NCI-H1436 (cell line): ENCODE results near the gene GPR50.

ENCODE experiments used
- DNase-seq: peaks from one replicate; lab custom pipeline; 2025; lab: John Stamatoyannopoulos, UW

GPR50 gene

DNA sequence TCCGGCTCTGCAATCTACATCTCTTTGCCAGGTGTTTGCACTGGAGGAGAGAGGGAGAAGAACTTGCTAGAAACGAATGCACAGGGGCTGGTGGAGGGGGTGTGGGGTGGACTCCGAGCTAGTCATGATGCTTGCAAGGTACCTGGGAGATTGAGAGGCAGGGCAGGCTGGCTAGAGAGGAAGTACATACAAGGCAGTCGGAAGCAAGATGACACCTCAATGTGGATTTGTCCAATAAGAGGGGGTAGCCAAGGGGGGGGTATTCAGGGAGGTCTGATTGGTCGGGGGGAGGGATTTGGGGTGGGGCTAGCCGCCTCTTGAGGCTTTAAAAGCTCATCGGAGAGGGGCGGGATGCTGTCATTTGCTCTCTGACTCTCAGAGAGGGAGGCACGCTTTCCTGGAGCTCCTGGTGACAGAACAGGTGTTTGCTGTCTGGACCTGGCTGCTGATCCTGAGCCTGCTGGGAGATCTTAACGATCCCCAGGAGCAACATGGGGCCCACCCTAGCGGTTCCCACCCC, at the start of gene GPR50:
Gene GPR50, plus strand, starts transcription at position 354 of the 520 bp plus-strand sequence. Its CDS starts 138 bp downstream, at position 492.
- DNase-seq = no peak

DNA sequence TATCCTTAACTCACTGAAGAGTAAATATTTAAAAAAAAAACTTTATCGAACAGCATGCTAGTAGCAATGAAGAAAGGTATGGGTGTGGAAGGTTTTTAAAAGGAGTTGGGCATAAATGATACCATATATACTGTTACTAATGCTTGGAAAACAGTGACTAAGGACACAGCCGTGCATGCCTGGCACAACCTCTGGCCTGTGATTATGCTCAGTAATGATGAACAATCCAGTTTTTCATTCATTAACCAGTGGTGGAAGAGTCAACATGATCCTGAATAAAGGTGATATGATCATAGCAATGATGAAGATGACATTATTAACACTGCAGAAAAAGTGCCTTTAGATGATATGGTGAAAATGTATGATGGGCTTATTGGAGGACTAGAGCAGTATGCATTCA, 43.9 kb upstream of the GPR50 start:
- no peak for DNase-seq

DNA sequence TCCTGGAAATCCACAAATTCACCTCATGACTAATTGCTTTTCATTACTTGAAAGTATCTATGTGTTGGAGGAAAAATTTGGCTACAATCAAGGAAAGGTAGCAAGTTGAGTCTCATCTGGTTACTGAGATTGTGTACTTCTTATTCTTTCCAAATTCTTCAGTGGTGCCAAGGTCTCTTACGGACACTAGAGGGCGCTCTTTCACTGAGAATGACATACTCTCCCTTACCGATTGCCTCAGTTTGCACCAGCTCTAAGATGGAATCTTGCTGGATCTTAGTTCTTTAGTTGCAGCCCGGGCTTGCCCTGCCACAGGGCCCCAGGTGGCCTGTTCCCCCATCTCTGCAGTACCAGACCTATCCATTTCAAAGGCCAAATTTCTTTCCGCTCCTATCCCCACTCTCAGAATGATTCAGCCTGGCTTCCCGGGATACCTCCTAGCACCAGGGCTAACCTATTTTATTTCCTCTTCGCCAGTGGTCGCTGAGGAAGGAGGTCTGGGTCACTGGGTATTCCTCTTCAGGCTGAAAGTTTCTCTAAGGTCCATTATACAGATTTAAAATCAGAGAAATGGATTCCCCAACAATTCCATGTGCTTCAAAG, 24.6 kb upstream of the GPR50 start:
- peak; percentile 42 for DNase-seq

DNA sequence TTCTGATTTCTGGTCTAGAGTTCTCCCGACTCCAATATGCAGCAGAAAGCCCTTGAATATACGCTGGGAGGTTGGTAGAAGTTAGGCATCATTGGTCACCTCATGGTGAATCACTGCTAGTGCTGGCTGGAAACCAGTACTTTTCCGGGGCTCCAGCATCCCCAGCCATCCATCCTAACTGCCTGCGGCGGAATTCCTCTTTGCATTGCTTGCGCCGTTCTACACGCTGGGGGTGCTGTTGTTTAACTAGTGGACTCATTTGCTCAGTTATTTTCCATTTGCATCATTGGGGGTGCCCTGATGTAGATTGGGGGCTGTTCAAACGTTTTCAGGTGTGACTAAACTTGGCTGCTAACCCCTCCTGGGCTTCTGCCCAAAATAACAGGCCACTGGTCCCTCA, 23.3 kb upstream of the GPR50 start:
- DNase-seq = no peak

DNA sequence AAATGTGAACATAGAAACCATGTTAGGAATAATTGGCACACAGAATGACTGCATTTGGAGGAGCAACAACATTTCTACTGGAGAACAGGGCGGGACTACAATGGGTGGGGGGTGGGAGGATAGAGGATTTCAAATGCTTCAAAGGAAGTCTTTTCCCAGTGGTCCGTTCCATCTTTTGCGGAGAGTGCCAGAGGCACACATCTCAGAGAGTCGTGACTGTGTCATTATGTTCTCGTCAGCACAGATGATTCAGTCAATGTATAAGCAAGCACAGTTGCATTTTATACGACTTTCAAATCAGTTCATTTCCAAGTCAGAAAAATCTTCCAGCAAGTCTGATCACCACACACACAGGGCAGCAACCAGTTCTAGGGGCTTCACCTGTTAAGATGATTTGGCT, 22.7 kb upstream of the GPR50 start:
- no peak for DNase-seq

DNA sequence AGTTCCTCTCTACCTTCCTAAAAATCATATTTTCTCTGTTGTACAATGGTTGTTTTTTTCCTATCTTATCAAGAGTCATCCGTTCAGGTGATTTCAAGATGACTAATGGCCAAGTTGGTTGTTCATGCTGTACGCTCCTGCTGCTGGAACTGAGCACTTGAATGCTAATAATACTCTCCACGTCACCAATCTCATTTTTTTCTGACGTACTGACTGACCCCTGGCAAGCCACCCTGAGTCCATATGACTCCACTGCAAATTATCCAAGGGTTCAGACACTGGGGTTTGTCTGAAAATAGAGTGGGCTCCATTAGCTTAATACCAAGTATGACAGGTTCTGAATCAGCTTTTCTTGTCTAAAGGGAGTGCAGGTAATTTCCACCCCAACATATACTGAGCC, 21.1 kb upstream of the GPR50 start:
- no peak for DNase-seq

DNA sequence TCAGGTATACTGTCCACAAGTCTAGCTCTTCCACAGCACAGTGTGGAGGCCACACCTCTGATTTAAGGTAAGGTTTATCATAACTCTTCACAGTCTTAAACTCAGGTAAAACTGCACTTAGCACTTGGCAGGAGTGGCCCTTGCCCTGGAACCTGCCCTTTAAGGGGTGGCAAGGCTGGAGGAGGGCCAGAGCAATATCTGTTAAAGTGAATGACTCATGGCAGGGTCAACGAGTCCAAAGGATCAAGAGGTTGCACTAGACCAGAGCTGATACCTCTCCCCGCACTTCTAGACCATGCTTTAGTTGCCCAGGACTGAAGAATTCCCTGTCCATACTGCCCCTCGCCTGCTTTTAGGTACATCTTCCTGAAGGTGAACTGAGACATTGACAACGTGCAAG, 14.7 kb upstream of the GPR50 start:
- no peak for DNase-seq

DNA sequence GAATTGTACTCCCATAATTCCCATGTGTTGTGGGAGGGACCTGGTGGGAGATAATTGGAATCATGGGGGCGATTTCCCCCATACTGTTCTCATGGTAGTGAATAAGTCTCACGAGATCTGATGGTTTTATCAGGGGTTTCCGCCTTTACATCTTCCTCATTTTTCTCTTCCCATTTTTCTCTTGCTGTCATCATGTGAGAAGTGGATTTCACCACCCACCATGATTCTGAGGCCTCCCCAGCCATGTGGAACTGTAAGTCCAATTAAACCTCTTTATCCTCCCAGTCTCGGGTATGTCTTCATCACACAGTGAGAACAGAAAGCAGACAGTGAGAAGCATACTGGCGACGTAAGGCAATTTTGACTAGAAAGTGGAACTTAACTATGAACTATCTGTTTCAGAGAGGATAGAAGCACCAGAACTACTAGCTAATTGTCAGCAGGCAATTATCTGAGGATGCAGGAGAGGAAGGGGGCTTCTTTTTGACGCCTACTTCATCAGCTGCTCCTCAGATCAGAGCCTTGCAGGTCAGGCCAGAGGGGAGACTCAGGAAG, 8.5 kb upstream of the GPR50 start:
- DNase-seq = no peak

DNA sequence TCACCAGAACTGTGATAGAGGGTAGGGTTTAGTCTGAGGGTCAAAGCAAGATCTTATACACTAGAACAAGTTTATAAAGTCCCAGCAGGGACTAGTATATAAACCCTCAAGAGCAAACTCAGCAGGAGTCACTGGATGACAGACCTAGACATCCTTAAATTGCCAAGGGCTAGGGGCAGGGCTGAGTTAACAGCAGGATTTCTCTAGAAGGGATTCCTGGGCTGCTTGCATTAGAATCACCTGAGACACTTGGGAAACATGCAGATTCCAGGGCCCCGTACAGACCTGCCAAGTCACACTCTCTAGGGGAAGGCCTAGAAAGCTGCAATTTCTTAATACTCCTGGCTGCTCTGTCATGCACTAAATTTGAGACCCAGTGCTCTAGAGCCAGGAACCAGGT, 6.6 kb upstream of the GPR50 start:
- no peak for DNase-seq

DNA sequence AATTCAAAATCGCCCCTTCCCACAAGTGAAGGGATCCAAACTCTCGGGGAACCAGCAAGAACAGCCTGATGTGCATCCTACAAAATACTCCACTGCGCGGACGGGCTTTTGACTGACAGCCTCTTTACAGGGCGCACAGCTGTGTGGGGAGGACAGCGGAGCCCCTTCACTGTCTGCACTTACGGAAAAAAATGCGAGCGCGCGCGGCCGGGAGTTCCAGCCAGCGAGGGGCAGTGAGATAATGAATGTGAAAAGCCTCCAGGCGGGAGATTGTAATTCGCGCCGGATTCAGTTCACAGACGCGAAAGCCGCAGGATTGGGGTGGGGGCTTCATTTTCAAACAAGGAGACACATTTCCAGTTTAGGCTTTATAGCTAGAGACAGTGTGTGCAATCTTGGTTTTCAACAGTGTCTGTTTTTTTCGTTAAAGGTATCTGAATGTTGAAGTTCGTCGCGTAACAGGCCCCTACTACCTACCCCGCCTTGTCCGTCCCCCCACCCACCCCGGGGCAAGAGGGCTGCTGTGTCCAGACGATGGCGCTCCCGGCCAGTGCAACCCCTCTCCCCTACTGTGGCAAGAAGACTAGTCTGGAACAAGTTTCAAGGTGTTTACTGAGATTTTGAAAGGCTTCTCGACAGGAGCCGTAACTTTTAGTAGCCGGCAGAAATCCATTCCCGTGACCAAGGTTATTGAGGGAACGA, 1.7 kb upstream of the GPR50 start:
- no peak for DNase-seq

DNA sequence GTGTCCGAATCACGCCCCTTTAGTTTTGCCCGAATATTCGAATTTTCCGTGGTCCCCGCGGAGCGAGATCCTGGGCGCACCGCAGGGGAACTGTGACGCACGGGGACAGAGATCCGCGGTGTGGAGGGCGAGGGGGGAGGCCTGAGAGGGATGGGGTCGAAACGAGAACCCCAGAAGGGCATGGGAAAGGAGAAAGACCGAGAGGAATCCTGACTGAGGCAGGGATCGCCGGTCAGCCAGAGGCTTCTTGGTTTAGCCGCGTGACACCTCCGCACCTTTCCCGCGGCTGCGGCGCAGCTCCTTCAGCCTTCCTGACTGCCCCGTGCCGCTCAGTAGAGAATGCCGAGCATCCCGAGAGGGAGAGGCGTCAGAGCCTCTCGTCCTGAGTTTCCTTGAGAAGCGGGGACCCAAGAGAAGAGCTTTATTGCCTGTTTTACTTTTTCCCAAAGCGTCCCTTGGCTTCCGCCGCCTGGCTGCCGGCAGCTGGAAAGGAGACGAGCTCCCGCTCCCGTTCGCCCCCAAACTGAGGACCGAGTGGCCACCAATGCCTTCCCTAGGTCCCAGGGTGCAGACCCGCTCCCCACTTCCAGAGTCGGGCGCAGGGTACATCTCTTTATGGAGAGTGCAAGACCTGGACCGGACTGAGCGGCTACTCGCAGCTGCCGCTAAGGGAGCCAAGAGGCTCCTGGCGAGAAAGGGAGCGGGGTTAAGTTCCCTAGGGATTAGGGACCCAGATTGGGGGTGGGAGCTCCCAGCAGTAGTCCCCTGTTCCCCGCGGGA, 911 bp upstream of the GPR50 start:
- DNase-seq = no peak

DNA sequence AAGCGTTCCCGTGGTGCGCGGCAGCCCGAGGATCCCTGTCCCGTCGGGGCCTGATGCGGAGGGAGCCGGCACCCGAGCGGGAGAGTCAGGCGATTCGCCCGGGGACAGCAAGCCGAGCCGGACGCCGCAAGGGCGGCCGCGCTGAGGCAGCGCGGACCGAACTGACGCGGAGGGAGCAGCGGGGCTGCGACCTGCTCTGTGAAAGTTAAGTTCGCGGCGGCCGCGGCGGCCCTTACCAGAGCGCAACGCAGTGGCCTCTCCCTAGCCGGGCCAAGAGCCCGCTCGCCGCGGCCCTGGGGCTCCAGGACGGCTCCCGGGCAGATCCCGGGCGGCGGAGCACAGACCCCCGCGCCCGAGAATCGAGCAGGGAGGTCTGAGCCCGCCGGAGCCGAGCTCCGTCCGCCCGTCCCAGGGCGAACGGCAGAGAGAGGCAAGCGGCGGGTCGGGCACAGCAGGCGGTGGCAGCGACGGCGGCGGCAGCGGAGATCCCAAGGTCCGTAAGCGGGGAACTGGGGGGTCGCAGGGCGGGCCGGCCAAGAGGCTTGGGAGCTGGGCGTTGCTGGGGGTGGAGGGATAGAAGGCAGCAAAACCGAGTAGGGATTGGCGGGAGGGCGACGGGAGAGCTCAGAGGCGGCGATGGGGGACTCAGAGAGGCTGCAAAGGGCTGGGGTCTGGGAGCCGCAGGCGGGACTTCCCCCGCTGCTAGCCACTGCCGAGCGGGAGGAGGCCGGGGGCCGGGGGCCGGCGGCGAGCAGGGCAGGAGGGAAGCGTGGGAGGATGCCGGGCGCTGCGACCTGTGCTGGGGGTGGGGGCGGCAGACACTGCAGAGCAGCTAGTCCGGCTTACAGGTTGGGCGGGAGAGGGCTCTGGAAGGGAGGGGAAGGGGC, 1.0 kb downstream of the GPR50 start:
- DNase-seq = no peak

DNA sequence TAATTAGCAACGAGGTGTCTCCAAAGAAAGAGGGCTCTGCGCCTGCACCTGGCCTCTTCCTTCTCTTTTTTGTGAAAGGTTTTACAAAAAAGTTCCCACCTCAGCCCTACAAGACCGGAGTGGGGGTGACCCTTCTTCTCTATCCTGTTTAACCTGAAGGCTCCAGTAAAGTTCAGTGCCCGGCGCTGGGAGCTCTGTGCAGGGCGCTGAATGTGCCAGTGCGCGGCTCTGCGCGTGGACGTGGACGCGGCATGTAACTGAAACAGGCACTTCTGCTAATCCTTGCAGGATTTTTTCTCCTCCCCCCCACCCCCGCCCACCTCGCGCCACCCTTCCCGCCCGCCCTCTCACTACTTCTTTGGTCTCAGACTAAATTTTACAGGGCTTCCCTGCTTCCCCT, 2.4 kb downstream of the GPR50 start:
- DNase-seq = no peak

DNA sequence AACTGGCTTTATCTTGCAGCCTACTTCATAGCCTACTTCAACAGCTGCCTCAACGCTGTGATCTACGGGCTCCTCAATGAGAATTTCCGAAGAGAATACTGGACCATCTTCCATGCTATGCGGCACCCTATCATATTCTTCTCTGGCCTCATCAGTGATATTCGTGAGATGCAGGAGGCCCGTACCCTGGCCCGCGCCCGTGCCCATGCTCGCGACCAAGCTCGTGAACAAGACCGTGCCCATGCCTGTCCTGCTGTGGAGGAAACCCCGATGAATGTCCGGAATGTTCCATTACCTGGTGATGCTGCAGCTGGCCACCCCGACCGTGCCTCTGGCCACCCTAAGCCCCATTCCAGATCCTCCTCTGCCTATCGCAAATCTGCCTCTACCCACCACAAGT, 4.0 kb downstream of the GPR50 start:
- DNase-seq = no peak

DNA sequence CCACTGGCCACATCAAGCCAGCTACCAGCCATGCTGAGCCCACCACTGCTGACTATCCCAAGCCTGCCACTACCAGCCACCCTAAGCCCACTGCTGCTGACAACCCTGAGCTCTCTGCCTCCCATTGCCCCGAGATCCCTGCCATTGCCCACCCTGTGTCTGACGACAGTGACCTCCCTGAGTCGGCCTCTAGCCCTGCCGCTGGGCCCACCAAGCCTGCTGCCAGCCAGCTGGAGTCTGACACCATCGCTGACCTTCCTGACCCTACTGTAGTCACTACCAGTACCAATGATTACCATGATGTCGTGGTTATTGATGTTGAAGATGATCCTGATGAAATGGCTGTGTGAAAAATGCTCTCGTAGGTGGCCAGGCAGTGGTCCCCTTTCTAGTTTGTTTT, 4.7 kb downstream of the GPR50 start:
- no peak for DNase-seq

DNA sequence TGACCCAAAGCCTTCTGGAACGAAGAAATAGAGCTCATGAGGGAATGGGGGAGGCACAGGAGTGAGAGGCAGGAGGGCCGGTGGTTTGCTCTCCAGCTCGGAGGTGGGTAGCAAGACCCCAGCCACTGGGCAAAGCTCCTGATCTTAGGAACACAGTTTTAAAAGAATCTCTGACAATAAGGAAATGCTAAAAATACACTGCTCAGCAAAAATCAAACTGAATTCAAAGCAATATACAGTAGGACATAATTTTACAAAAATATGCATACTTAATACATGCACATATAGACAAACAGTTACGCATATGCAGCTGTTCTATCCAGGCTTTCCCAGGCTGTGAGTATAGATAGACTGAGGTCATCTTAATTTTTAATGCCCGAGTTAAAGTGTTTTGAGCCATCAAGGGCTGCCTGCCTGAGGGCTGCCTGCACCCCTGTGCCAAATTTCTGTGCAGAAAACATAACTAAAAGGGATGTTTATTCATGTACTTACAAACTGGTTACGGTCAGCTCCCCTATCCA, 6.9 kb downstream of the GPR50 start:
- DNase-seq = no peak

DNA sequence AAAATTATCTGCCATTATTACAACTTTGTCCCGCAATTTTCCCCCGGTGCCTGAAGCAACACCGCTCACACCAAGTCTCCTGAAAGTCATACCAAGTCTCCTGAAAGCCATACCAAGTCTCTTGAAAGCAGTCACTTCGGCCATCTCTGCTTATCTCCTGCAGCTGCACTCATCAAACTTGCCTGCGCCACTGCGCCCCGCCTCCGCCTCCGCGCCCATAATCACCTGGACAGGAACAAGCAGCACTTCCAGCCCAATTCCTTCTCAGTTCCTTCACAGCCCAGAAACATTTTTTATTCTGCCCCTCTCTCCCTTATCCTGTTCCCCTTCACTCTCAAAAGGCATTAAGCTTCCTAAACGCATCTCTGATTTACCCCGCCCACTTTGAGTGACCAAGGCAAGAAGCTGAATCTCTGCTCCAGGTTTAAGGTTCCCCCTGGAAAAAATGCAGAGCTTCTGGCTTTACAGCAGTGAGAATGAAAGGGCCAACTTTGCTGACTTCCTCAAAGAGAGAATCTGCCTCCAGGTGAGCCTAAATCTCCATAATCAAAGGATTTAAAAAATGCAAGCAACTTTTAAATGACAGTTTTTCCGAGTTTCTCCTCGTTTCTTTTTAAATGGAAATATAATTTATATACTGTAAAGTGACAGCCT, 7.7 kb downstream of the GPR50 start:
- DNase-seq = no peak

DNA sequence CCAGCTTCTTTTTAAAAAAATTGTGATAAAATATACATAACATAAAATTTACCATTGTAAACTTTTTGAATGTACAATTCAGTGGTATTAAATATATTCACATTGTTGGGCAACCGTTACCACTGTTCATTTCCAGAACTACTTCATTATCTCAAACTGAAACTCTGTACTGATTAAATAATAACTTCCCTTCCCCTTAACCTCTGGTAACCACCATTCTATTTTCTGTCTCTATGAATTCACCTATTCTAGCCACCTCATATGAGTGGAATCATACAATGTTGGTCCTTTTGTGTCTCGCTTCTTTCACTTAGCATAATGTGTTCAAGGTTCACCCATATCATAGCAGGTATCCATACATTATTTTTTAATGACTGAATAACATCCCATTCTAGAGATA, 8.3 kb downstream of the GPR50 start:
- no peak for DNase-seq

DNA sequence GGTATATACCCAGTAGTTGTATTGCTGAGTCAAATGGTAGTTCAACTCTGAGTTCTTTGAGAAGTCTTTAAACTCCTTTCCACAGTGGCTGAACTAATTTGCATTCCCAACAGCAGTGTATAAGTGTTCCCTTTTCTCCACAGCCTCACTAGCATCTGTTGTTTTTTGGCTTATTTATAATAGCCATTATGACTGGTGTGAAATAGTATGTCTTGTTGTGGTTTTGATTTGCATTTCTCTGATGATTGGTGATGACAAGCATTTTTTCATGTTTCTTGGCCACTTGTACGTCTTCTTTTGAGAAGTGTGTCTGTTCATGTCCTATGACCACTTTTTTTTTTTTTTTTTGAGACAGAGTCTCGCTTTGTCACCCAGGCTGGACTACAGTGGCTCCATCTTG, 30.5 kb downstream of the GPR50 start:
- DNase-seq = no peak

DNA sequence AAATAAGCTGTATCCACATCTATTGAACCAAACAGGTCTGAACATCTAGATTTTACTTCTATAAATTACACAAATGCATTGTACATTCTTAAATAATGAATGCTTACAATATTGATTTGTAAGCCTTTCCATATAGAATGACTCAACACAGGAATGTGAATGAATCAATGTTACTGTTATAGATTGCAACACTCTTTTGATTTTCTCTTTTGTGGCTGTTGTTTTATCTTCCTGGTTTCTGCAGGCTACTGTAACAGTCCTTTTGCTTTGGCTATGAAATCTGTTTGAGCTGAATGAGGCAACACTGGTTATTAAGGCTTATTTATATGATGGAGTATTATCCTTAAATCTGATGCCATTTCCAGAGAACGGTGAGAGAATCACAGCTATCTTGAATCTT, 49.5 kb downstream of the GPR50 start:
- DNase-seq = no peak

DNA sequence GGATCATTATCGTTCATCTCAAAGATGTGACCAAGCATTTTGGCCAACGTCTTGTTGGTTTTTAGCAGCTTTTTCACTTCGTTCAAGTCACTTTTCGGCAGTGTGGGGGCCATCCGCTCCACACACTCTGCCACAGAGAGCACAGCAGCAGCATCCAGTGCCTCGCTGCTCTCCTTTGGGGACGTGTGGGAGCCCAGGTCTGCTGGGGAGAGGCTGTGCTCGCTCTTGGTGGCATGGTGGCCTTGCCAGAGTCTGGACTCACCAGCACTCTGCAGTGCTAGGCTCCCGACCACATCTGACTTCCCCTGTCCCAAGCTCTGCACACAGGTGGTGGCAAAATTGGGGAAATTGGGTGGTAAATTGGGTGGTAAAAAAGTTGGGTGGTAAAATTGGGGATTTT, 50.6 kb downstream of the GPR50 start:
- no peak for DNase-seq
